Mucosa of stomach (tissue), 1 donor: ENCODE results near the gene ARID5A.

ENCODE experiments used
- H3K27me3 ChIP-seq: one replicate; pipeline ENCODE4 v1.7.0; 2013; ENCODE audit warnings: mild to moderate bottlenecking, low read length; ENCODE audit not compliant: control insufficient read depth, insufficient read depth
- H3K36me3 ChIP-seq: one replicate; pipeline ENCODE4 v1.7.0; 2013; ENCODE audit warnings: low read length; ENCODE audit not compliant: control insufficient read depth, insufficient read depth
- H3K4me1 ChIP-seq: one replicate; pipeline ENCODE4 v1.7.0; 2013; ENCODE audit warnings: mild to moderate bottlenecking, low read length; ENCODE audit not compliant: control insufficient read depth, insufficient read depth
- H3K4me3 ChIP-seq: one replicate; pipeline ENCODE4 v1.7.0; 2013; ENCODE audit warnings: low read length
- H3K9ac ChIP-seq: one replicate; pipeline ENCODE4 v1.7.0; 2013; ENCODE audit warnings: mild to moderate bottlenecking, low read length, moderate library complexity
- H3K9me3 ChIP-seq: one replicate; pipeline ENCODE4 v1.7.0; 2013; ENCODE audit warnings: mild to moderate bottlenecking, low read length, moderate library complexity; ENCODE audit not compliant: control insufficient read depth
- donor health status: Pancreatic carcinoma.

The ARID5A gene

DNA sequence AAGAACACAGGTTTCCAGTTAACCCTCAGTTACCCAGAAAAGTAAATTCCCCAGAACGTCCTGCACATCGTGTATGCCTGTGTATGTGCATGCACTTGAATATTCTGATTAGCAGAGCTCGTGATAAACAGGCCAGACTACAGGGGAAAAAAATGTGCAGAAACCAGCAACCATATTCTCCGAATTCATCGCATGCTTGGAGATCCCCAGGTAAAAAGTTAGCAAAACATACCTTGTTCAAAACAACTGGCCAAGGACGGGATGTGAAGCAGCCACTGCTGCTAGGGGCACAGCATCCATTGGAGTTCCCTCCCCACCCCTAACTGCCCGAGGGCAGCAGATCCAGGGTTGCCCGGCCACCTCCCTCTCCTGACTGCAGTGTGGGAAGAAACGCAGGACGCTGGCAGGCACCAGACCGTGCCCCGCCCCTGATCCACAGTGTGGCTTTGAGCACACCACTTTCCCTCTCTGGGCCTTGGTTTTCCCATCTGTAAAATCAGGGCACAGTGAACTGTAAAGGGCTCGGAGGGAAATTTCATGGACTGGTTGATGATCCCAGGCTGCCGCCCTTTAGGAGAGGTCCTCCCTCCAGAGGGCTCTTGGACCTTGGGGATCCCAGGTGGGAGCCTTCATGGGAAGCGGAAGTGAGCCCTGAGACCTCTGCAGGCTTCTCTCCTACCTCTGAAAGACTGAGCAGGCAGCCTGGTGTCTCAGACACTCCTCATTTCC lies 11.9 kb upstream of the ARID5A start:
- Histone ChIP-seq H3K9me3 (no peaks in the 10 kb centered on the region), H3K9ac (no peak overlapping the region), H3K36me3 (no peaks in the 10 kb centered on the region), H3K4me3 (no peak overlapping the region), H3K4me1 (peaks cover 4% of the 10 kb centered on the region), H3K27me3 (no peaks in the 10 kb centered on the region)

DNA sequence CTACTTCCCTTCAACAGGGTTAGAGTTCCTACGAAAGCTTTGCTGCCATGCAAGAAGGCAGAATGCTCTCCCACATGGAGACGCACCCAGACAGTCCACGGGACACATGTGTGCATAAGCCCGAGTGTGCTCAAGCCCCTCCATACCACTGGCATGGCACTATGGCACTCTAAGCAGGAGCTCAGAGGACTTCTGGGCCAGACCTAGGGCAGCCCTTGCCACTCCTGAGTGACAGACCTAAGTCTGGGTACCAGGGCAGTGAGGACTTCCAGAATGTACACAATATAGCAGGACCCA lies 11.4 kb upstream of the ARID5A start:
- peaks cover 4% of the 10 kb centered on the region for H3K4me1 ChIP-seq
- H3K9ac ChIP-seq = no peak overlapping the region
- H3K36me3 ChIP-seq = no peaks in the 10 kb centered on the region
- no peak overlapping the region for H3K4me3 ChIP-seq
- no peaks in the 10 kb centered on the region for H3K27me3 ChIP-seq
- no peaks in the 10 kb centered on the region for H3K9me3 ChIP-seq

DNA sequence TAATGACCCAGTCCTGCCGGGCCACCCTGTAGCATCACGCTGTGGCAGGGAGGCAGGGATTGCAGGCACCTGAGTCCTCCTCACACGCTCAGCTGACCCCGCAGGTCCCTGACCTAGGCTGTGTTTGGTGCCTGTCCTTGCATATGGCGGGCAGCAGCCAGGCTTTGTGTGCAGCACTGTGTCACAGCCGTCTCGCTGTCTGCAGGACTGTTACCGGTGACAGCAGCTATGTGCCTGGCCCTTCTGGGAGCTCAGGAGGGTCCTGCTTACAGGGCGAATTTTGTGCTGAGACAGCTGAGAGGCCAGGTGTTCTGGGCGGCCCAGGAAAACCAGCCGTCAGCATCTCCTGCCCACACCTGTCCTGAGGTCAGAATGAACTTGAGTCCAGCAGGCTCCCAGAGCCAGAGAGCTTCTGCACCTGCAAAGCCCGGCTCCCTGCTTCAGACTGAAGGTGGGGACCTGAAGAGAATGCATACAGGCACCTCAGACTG lies 10.4 kb upstream of the ARID5A start:
- no peaks in the 10 kb centered on the region for H3K27me3 ChIP-seq
- H3K9me3 ChIP-seq = no peaks in the 10 kb centered on the region
- H3K36me3 ChIP-seq = no peaks in the 10 kb centered on the region
- peaks cover 4% of the 10 kb centered on the region for H3K4me1 ChIP-seq
- H3K4me3 ChIP-seq = no peak overlapping the region
- no peak overlapping the region for H3K9ac ChIP-seq

DNA sequence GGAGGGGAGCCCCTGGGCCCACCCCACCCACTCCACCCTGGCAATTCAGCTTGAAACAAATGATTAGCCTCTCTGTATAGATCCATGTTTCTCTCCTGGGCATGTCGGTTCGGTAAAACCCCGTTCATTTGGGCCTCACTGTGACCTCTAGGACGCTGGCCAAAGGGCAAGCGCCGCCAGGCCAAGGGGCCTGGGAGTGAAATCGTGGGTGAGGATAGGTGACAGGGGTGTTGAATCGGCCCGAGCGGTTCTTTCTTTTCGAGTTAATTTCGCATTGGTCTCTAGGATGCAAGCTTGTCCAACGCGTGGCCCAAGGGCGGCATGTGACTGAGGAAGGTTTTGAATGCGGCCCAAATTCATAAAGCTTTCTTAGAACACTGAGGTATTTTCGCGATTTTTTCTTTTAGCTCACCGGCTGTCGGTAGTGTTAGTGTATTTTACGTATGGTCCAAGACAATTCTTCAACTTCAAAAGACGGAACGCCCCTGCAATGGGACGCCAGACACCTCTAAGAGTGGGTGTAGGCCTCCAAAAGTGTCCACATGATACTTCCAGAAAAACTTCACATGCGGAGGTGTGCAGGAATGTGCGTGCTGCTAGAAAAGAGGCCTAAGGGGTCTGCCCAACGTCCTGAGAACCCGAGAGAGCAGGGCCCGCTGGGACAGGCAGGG lies 9.8 kb upstream of the ARID5A start:
- peaks cover 9% of the 10 kb centered on the region for H3K4me1 ChIP-seq
- no peaks in the 10 kb centered on the region for H3K36me3 ChIP-seq
- H3K4me3 ChIP-seq = peak overlapping the region; percentile 31
- H3K27me3 ChIP-seq = no peaks in the 10 kb centered on the region
- H3K9ac ChIP-seq = peak overlapping the region; percentile 64
- no peaks in the 10 kb centered on the region for H3K9me3 ChIP-seq

DNA sequence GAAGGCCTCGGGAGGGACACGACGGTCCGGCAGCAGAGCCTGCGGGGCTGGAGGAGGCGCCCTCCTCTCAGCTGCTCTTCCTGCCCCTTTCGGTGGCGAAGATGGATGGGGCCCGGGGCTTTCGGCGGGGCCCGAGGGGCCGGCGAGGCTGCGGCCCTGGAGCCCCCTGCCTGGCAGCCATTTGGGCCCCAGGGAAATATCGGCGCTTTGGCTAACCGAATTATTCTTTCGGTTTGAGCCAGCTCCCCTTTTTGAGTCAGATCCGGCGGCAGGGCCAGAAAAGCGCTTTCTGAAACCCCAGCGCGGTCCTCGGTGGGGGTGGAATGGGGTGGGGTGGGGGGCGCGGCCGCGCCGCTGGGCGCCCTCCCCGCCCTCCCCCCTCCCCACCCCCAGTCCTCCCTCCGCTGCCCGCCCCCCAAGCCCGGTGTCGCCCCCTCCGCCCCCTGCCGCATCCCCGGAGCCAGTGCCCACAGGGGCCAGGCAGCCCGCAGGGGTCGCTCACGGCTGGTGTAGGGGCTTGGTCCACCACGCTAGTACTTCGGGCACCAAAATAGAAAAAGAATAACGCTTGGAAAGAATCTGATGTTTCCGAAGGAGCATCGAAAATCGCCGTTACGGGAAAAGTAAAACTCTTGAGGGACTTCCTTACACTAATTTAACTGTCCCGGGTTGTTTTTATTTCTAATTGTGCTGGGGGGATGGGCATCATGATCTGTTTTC lies 9.1 kb upstream of the ARID5A start:
- no peaks in the 10 kb centered on the region for H3K36me3 ChIP-seq
- H3K27me3 ChIP-seq = no peaks in the 10 kb centered on the region
- peak overlapping the region; percentile 31 for H3K4me3 ChIP-seq
- H3K9ac ChIP-seq = peak overlapping the region; percentile 64
- peaks cover 14% of the 10 kb centered on the region for H3K4me1 ChIP-seq
- no peaks in the 10 kb centered on the region for H3K9me3 ChIP-seq

DNA sequence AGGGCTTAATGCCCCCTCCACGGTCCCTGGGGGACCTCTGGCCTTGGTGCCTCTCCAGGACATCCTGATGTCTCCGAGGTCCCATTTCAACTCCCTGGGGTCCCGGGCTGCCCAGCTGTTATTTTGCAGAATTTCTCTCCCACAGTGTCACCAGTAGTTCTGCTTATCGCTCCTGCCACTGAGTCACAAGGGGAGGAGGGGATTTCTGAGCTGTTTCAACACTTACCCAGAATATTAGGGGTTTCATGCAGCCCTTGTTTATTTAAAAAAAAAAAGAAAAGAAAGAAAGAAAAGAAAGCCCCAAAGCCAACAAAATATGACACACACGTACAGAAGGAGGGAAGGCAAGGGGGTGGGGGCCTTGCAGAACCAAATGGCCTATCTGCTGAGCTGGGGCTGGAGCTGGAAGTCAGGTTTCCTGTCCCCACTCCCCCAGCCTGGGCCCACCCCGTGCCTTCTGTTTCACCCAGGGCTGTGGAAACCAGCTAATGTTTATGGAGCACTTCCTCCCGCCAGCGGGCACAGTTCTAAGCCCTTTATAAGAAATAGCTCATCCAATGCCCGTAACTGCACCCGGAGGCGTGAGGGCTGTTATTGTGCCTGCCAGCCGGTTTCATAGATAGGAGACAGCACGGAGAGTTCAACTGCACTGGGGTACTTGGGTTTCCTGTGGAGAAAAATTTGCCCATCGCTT lies 8.4 kb upstream of the ARID5A start:
- no peaks in the 10 kb centered on the region for H3K27me3 ChIP-seq
- H3K9me3 ChIP-seq = no peaks in the 10 kb centered on the region
- no peak overlapping the region for H3K4me3 ChIP-seq
- peak overlapping the region; percentile 31 for H3K9ac ChIP-seq
- H3K36me3 ChIP-seq = no peaks in the 10 kb centered on the region
- peaks cover 22% of the 10 kb centered on the region for H3K4me1 ChIP-seq

DNA sequence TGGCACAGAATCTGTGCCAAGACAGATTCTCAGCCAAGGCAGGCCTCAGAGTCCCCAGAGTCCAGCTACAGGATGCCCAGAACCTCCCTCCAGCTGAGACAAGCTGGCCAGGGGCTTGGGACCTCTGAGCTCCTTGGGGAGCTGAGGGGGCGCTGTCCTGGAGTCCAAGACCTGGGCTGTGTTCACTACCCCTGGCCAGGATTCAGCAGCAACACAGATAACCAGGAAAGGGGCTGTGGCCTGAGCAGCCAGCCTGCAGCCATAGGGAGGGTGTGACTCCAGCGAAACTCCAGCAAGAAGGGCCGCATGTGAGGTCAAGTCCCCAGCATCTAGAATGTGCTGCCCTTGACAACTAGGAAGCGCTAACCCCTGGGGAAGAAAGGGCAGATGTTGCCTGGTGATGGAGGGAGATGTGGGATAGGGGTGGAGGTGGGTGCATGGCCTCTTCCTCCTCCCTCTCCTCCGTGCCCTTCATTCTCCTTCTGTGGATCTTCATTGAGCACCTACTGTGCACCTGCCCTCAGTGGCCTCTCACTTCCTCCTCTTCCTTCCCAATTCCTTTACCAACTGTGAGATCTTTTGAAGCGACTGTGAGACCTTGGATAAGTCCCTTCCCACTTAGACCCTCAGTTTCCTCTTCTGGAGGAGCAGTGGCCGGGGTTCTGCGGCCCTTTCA lies 7.7 kb upstream of the ARID5A start:
- no peak overlapping the region for H3K9ac ChIP-seq
- no peaks in the 10 kb centered on the region for H3K36me3 ChIP-seq
- H3K27me3 ChIP-seq = no peaks in the 10 kb centered on the region
- no peak overlapping the region for H3K4me3 ChIP-seq
- no peaks in the 10 kb centered on the region for H3K9me3 ChIP-seq
- H3K4me1 ChIP-seq = peaks cover 28% of the 10 kb centered on the region

DNA sequence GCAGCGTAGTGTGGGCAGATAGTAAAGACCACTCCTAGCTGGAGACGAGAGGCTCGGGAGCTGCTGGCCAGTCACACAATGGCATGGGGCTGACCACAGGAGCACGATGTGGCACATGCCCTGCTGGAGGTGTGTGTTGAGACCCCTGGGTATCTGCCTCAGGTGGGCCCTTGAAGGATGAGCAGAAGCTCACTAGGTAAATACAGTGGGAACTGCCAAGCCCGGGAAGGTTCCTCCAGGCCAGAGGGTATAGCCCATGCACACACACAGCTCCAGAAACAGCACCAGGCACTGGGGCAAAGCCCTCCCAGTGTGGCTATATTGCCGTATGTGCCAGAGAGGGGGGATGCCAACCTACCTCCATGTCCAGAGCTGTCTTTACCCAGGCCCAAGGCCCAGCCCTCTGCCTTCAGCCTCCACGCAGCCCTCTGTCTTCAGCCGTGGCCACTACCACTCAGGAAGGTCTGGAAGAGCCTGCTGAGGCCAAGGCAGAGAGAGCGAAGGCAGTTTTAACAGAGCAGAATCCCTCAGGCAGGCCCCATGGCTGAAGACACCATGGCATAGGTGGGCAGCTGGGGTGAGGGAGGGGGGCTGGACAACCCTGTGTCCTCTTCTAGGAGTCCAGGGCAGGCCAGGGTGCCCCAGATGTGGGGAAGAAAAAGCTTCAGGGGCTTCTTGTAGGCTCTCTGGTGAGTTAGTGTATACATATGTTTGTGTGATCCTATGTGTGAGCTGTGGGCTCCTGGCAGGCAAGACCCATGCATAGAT lies 7.0 kb upstream of the ARID5A start:
- no peak overlapping the region for H3K4me3 ChIP-seq
- no peaks in the 10 kb centered on the region for H3K27me3 ChIP-seq
- H3K4me1 ChIP-seq = peaks cover 34% of the 10 kb centered on the region

DNA sequence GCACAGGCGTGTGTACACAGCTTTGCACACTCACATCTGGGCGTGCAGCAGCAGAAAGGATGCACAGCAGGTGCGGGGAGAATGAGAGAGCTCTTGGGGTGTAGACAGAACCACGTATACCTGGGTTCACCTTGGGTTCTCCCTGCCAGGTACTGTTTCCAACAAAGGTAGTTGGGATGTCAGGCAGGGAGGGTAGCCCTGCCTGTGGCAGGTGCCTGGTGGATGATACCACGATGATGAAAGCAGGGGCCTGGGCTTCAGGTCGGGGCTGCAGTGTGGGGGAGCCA lies 6.5 kb upstream of the ARID5A start:
- Histone ChIP-seq H3K36me3 (no peaks in the 10 kb centered on the region), H3K27me3 (no peaks in the 10 kb centered on the region), H3K9me3 (no peaks in the 10 kb centered on the region), H3K9ac (no peak overlapping the region), H3K4me1 (peaks cover 37% of the 10 kb centered on the region), H3K4me3 (no peak overlapping the region)

More for the DNA sequence above, 7.0 kb upstream of the ARID5A start:
- Histone ChIP-seq H3K9me3 (no peaks in the 10 kb centered on the region), H3K9ac (no peak overlapping the region), H3K36me3 (no peaks in the 10 kb centered on the region)

DNA sequence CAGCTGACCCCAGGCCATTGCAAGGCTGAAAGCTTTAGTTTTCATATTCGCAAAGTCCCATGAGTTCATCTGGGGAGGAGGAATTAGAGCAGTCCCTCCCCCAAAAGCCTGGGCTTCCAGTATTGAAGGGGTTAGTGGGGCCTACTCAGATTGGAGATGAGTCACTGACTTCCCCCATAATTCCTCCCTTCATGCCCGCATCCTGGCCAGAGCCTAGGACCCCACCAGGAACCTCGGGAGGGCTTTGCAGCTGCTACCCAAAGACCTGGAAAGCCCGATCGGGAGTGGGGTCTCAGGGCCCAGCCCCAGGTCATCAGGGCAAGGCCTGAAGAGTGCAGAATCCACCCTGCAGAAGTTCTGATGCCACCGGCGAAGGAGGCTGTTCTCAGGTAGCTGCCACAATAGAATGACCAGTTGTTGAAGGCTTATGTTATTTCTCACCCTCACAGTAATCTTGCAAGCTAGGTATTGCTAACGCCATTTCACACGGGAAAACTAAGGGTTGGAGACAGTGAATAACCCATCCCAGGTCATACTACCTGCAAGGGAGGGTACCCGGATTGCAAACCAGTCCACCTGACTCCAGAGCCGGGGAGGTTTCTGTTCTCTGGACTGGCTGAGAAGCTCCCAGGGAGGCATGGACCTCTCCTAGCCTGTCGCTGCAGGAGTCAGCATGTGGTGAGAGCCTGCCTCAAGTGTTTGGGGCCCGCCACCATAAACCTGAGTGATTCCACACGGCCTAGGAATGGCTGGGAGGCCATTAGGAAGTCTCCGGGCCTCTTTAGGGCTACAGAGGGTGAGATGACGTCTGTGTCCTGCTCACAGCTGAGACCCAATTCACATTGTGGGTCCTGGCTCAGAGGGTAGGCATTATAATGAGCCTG lies 5.8 kb upstream of the ARID5A start:
- no peaks in the 10 kb centered on the region for H3K9me3 ChIP-seq
- H3K9ac ChIP-seq = no peak overlapping the region
- no peak overlapping the region for H3K4me3 ChIP-seq
- H3K27me3 ChIP-seq = no peaks in the 10 kb centered on the region
- H3K36me3 ChIP-seq = no peaks in the 10 kb centered on the region
- H3K4me1 ChIP-seq = peaks cover 37% of the 10 kb centered on the region
